HEK293 (cell line): Measurements from ENCODE around the gene DDX46.

Experiments used
- AEBP2 ChIP-seq: fragments of 450-650 bp; formaldehyde crosslinking; IDR thresholded peaks from 2 replicates; pipeline ENCODE4 v1.5.1; 2016; ENCODE audit warnings: missing biosample characterization, missing genetic modification characterization, borderline replicate concordance
- GLIS1 ChIP-seq: fragments of 450-650 bp; formaldehyde crosslinking; IDR thresholded peaks from 2 replicates; pipeline ENCODE4 v1.5.1; 2016; ENCODE audit warnings: missing biosample characterization, missing genetic modification characterization
- HOXA7 ChIP-seq: sonication (generic); formaldehyde crosslinking; IDR thresholded peaks from 2 replicates; pipeline ENCODE4 v1.8.1; 2022; ENCODE audit warnings: missing genetic modification reagents, borderline replicate concordance
- HOXD13 ChIP-seq: sonication (generic); formaldehyde crosslinking; IDR thresholded peaks from 2 replicates; pipeline ENCODE4 v1.8.0; 2022; ENCODE audit warnings: missing genetic modification reagents, borderline replicate concordance
- KLF17 ChIP-seq: fragments of 450-650 bp; formaldehyde crosslinking; IDR thresholded peaks from 2 replicates; pipeline ENCODE4 v1.5.1; 2016; ENCODE audit warnings: missing biosample characterization, missing genetic modification characterization
- PBX3 ChIP-seq: sonication (generic); formaldehyde crosslinking; IDR thresholded peaks from 2 replicates; pipeline ENCODE4 v1.8.1; 2022; ENCODE audit warnings: mild to moderate bottlenecking, moderate library complexity, missing genetic modification reagents
- PRDM10 ChIP-seq: fragments of 450-650 bp; formaldehyde crosslinking; IDR thresholded peaks from 2 replicates; pipeline ENCODE4 v1.5.1; 2016; ENCODE audit warnings: missing biosample characterization, missing genetic modification characterization
- PRDM4 ChIP-seq: fragments of 450-650 bp; formaldehyde crosslinking; IDR thresholded peaks from 2 replicates; pipeline ENCODE4 v1.5.1; 2017; ENCODE audit warnings: missing biosample characterization, missing genetic modification characterization
- SALL2 ChIP-seq: fragments of 450-650 bp; formaldehyde crosslinking; IDR thresholded peaks from 2 replicates; pipeline ENCODE4 v1.5.0; 2017; ENCODE audit warnings: missing biosample characterization, mild to moderate bottlenecking, missing genetic modification characterization, borderline replicate concordance
- SCRT1 ChIP-seq: fragments of 450-650 bp; formaldehyde crosslinking; IDR thresholded peaks from 2 replicates; pipeline ENCODE4 v1.5.1; 2016; ENCODE audit warnings: missing biosample characterization, missing genetic modification characterization, borderline replicate concordance
- TRIM28 ChIP-seq: IDR thresholded peaks from 2 replicates; pipeline ENCODE4 v1.6.1; 2011; ENCODE audit warnings: low read length, control low read depth, borderline replicate concordance
- ZFP37 ChIP-seq: fragments of 450-650 bp; formaldehyde crosslinking; IDR thresholded peaks from 2 replicates; pipeline ENCODE4 v1.5.1; 2016; ENCODE audit warnings: missing biosample characterization, missing genetic modification characterization
- ZNF10 ChIP-seq: fragments of 450-650 bp; formaldehyde crosslinking; IDR thresholded peaks from 2 replicates; pipeline ENCODE4 v1.5.1; 2017; ENCODE audit warnings: missing biosample characterization, missing genetic modification characterization
- ZNF2 ChIP-seq: fragments of 450-650 bp; formaldehyde crosslinking; IDR thresholded peaks from 2 replicates; pipeline ENCODE4 v1.5.1; 2016; ENCODE audit warnings: missing biosample characterization, missing genetic modification characterization
- ZNF248 ChIP-seq: fragments of 450-650 bp; formaldehyde crosslinking; IDR thresholded peaks from 2 replicates; pipeline ENCODE4 v1.5.1; 2017; ENCODE audit warnings: missing biosample characterization, missing genetic modification characterization
- ZNF324 ChIP-seq: fragments of 450-650 bp; formaldehyde crosslinking; IDR thresholded peaks from 2 replicates; pipeline ENCODE4 v1.5.1; 2016; ENCODE audit warnings: missing biosample characterization, missing genetic modification characterization
- ZNF398 ChIP-seq: fragments of 450-650 bp; formaldehyde crosslinking; IDR thresholded peaks from 2 replicates; pipeline ENCODE4 v1.5.1; 2017; ENCODE audit warnings: missing biosample characterization, missing genetic modification characterization
- ZNF426 ChIP-seq: fragments of 450-650 bp; formaldehyde crosslinking; IDR thresholded peaks from 2 replicates; pipeline ENCODE4 v1.5.1; 2017; ENCODE audit warnings: missing biosample characterization, missing genetic modification characterization, mild to moderate bottlenecking, inconsistent platforms, moderate library complexity
- ZNF433 ChIP-seq: fragments of 450-650 bp; formaldehyde crosslinking; IDR thresholded peaks from 2 replicates; pipeline ENCODE4 v1.5.1; 2016; ENCODE audit warnings: missing biosample characterization, missing genetic modification characterization, low read depth
- ZNF513 ChIP-seq: fragments of 450-650 bp; IDR thresholded peaks from 2 replicates; pipeline ENCODE4 v1.5.1; 2018; ENCODE audit warnings: missing biosample characterization, missing genetic modification characterization
- ZNF529 ChIP-seq: fragments of 450-650 bp; formaldehyde crosslinking; IDR thresholded peaks from 2 replicates; pipeline ENCODE4 v1.5.1; 2017; ENCODE audit warnings: missing genetic modification characterization, missing biosample characterization; ENCODE audit not compliant: insufficient replicate concordance
- ZNF596 ChIP-seq: fragments of 450-650 bp; IDR thresholded peaks from 2 replicates; pipeline ENCODE4 v1.5.0; 2018; ENCODE audit warnings: missing biosample characterization, mild to moderate bottlenecking, missing genetic modification characterization, moderate library complexity
- ZNF776 ChIP-seq: fragments of 450-650 bp; formaldehyde crosslinking; IDR thresholded peaks from 2 replicates; pipeline ENCODE4 v1.5.0; 2017; ENCODE audit warnings: missing biosample characterization, missing genetic modification characterization, borderline replicate concordance

Gene DDX46

GRCh38 chr5:134758504-134759341, at the start of gene DDX46 (continued):
- 0 out of 2 replicates have a peak, but pooled peaks have one; percentile 13 for TF ChIP-seq GLIS1 (tag by site-specific recombination)
- TF ChIP-seq HOXA7 (CRISPR knock-in tag): no peak
- TF ChIP-seq PBX3 (CRISPR knock-in tag): peak; percentile 71; the same call in 1 of the 2 replicates
- no peak for TF ChIP-seq AEBP2 (tag by site-specific recombination)
- 0 out of 2 replicates have a peak, but pooled peaks have one; percentile 36 for TF ChIP-seq ZNF398 (tag by site-specific recombination)
- TF ChIP-seq ZNF529 (tag by site-specific recombination): no peak
- TF ChIP-seq PRDM10 (tag by site-specific recombination): peak; percentile 74
- TF ChIP-seq PRDM4 (tag by site-specific recombination): no peak
- TF ChIP-seq ZNF776 (tag by site-specific recombination): no peak
- TF ChIP-seq ZNF10 (tag by site-specific recombination): peak; percentile 59; the same call in 1 of the 2 replicates
- peak; percentile 84; the same call in 1 of the 2 replicates for TF ChIP-seq TRIM28
- TF ChIP-seq ZNF324 (tag by site-specific recombination): peak; percentile 85
- TF ChIP-seq KLF17 (tag by site-specific recombination): peak; percentile 64; the same call in 1 of the 2 replicates
- TF ChIP-seq SALL2 (tag by site-specific recombination): no peak
- no peak for TF ChIP-seq ZNF513 (tag by site-specific recombination)
- TF ChIP-seq HOXD13 (CRISPR knock-in tag): no peak; the same call in 1 of the 2 replicates
- no peak for TF ChIP-seq ZNF596 (tag by site-specific recombination)
- no peak for TF ChIP-seq SCRT1
- no peak for TF ChIP-seq ZNF426 (tag by site-specific recombination)
- no peak for TF ChIP-seq ZNF433 (tag by site-specific recombination)
- TF ChIP-seq ZNF2 (tag by site-specific recombination): peak; percentile 96
- no peak for TF ChIP-seq ZNF248 (tag by site-specific recombination)
- peak; percentile 93 for TF ChIP-seq ZFP37 (tag by site-specific recombination)
